ENCODE data around the gene GSN. TPM values are rescaled to one million over a fixed set of nuclear protein-coding genes. Genes with fewer than 3 reads are reported as not detected.

Gene GSN
- total RNA-seq, 1 donor from 2014 or later, result 291 TPM

GRCh38 chr9:121222524-121223171, 45.3 kb upstream of the GSN start:
- H3K9me3 Mint-ChIP-seq (ENCODE audit: low read depth), result no peaks in the 10 kb centered on the region
- DNase-seq (ENCODE audit: low spot score), result no peak

GRCh38 chr9:121225240-121225639, 42.7 kb upstream of the GSN start:
- Mint-ChIP-seq H3K36me3 (ENCODE audit: low read depth) (no peaks in the 10 kb centered on the region), H3K27ac (ENCODE audit: unreplicated experiment) (no peak overlapping the region), H3K4me3 (ENCODE audit: unreplicated experiment) (no peak overlapping the region), H3K4me1 (ENCODE audit: low read depth) (peaks cover 7% of the 10 kb centered on the region), H3K27me3 (ENCODE audit: low read depth) (no peaks in the 10 kb centered on the region), H3K9me3 (ENCODE audit: low read depth) (no peaks in the 10 kb centered on the region)
- DNase-seq (ENCODE audit: low spot score), result no peak
- no peak for TF ChIP-seq CTCF (IDR thresholded peaks at IDR 0.05)

More at GRCh38 chr9:121222524-121223171, 45.3 kb upstream of the GSN start:
- Mint-ChIP-seq H3K4me1 (ENCODE audit: low read depth) (peaks cover 7% of the 10 kb centered on the region), H3K36me3 (ENCODE audit: low read depth) (no peaks in the 10 kb centered on the region), H3K27me3 (ENCODE audit: low read depth) (no peaks in the 10 kb centered on the region), H3K4me3 (ENCODE audit: unreplicated experiment) (no peak overlapping the region), H3K27ac (ENCODE audit: unreplicated experiment) (no peak overlapping the region)
- peak; percentile 92 for TF ChIP-seq CTCF (IDR thresholded peaks at IDR 0.05)

GRCh38 chr9:121226175-121226574, 41.8 kb upstream of the GSN start:
- Mint-ChIP-seq H3K4me3 (ENCODE audit: unreplicated experiment) (no peak overlapping the region), H3K4me1 (ENCODE audit: low read depth) (peaks cover 7% of the 10 kb centered on the region), H3K27me3 (ENCODE audit: low read depth) (no peaks in the 10 kb centered on the region), H3K9me3 (ENCODE audit: low read depth) (no peaks in the 10 kb centered on the region), H3K27ac (ENCODE audit: unreplicated experiment) (no peak overlapping the region), H3K36me3 (ENCODE audit: low read depth) (no peaks in the 10 kb centered on the region)
- no peak for DNase-seq (ENCODE audit: low spot score)
- TF ChIP-seq CTCF (IDR thresholded peaks at IDR 0.05), result no peak

GRCh38 chr9:121227862-121228261, 40.1 kb upstream of the GSN start:
- no peak for TF ChIP-seq CTCF (IDR thresholded peaks at IDR 0.05)
- DNase-seq (ENCODE audit: low spot score), result no peak
- peaks cover 2% of the 10 kb centered on the region for H3K4me1 Mint-ChIP-seq (ENCODE audit: low read depth)
- no peaks in the 10 kb centered on the region for H3K9me3 Mint-ChIP-seq (ENCODE audit: low read depth)
- H3K36me3 Mint-ChIP-seq (ENCODE audit: low read depth), result peaks cover 1% of the 10 kb centered on the region
- H3K27ac Mint-ChIP-seq (ENCODE audit: unreplicated experiment), result no peak overlapping the region
- no peaks in the 10 kb centered on the region for H3K27me3 Mint-ChIP-seq (ENCODE audit: low read depth)
- no peak overlapping the region for H3K4me3 Mint-ChIP-seq (ENCODE audit: unreplicated experiment)

GRCh38 chr9:121230256-121230655, 37.7 kb upstream of the GSN start:
- H3K27me3 Mint-ChIP-seq (ENCODE audit: low read depth), result no peaks in the 10 kb centered on the region
- H3K9me3 Mint-ChIP-seq (ENCODE audit: low read depth), result no peaks in the 10 kb centered on the region
- H3K27ac Mint-ChIP-seq (ENCODE audit: unreplicated experiment), result no peak overlapping the region
- H3K4me1 Mint-ChIP-seq (ENCODE audit: low read depth), result peaks cover 8% of the 10 kb centered on the region
- peaks cover 1% of the 10 kb centered on the region for H3K36me3 Mint-ChIP-seq (ENCODE audit: low read depth)
- no peak for TF ChIP-seq CTCF (IDR thresholded peaks at IDR 0.05)
- H3K4me3 Mint-ChIP-seq (ENCODE audit: unreplicated experiment), result no peak overlapping the region
- DNase-seq (ENCODE audit: low spot score), result no peak

All from chondrocyte (in vitro differentiated cells).